Right lobe of liver (tissue), 6 donors: ENCODE measurements around the gene OSBP. TPM values are rescaled to one million over a fixed set of nuclear protein-coding genes. Genes with fewer than 3 reads are reported as not detected.

Experiments used
- ATAC-seq, 4 donors: fragments of 200-7000 bp; cut with Tn5 transposase; one replicate each; pipeline ENCODE4 v1.9.1; 2020; ENCODE audit warnings: mild to moderate bottlenecking in 4 of 4, moderate library complexity in 4 of 4
- DNase-seq, 3 donors: peaks; one replicate each; pipeline ENCODE4 v3.0.0-alpha.2; 2020
- H3K27ac ChIP-seq, 3 donors: fragments of 200-600 bp; one replicate each; pipeline ENCODE4 v1.8.0; 2022
- H3K27me3 ChIP-seq, 2 donors: fragments of 200-600 bp; one replicate each; pipeline ENCODE4 v1.8.0; 2022
- H3K36me3 ChIP-seq, 4 donors: fragments of 200-600 bp; sonication (generic) in 1 of 4; one replicate each; pipeline versions ENCODE4 v1.5.1 to v1.8.0; 2017 to 2022; ENCODE audit warnings: control low read depth in 1 of 4
- H3K4me1 ChIP-seq, 4 donors: fragments of 200-600 bp; sonication (generic) in 1 of 4; one replicate each; pipeline versions ENCODE4 v1.5.1 to v1.8.0; 2017 to 2022; ENCODE audit warnings: control low read depth in 1 of 4
- H3K4me3 ChIP-seq, 3 donors: fragments of 200-600 bp; one replicate each; pipeline ENCODE4 v1.8.0; 2022
- H3K9me3 ChIP-seq, 4 donors: fragments of 200-600 bp; sonication (generic) in 1 of 4; one replicate each; pipeline versions ENCODE4 v1.5.1 to v1.8.0; 2017 to 2022; ENCODE audit warnings: control low read depth in 1 of 4
- POLR2A ChIP-seq: fragments of 450-650 bp; IDR thresholded peaks from one replicate; pipeline ENCODE4 v1.6.1; 2017; ENCODE audit warnings: antibody characterized with exemption, mild to moderate bottlenecking
- WGBS: methylation state at CpG from one replicate; pipeline ENCODE4 v1.1.6; 2018; ENCODE audit warnings: low coverage, low lambda C conversion rate; ENCODE audit not compliant: insufficient coverage; ENCODE audit errors: missing lambda C conversion rate; 5-methylcytosine and 5-hydroxymethylcytosine counted together
- intact Hi-C, 2 donors: fragments of 100-400 bp; cut with DNase I; formaldehyde crosslinking; loops; one replicate each; pipeline versions ENCODE4 v1.11.2 to v1.14.1; 2022
- total RNA-seq, 6 experiments: library from RNA; depleted of rRNA in 2 of 6; stranded (reverse); fragments of >200 nt in 2 of 6; fragmentation: NEBNext Ultra II Directional in 3 of 6; extraction: Animal tissue kit (Norgen Biotek cat#: 25700) in 3 of 6; gene quantifications; one replicate each; pipeline versions ENCODE4 v1.1.0 to v1.2.4, GENCODE V29; 2016 to 2023
- TF ChIP-seq, protein P1 (sequence below), 4 donors: fragments of 200-600 bp in 3 of 4; fragments of 450-650 bp in 1 of 4; IDR thresholded peaks; one replicate each; pipeline versions ENCODE4 v1.5.1 to v1.8.0; 2016 to 2022; ENCODE audit warnings: antibody characterized with exemption in 4 of 4, mild to moderate bottlenecking in 2 of 4
- donor health status: DM: no; HTN: yes; CAD: no.
- donor health status: DM: no; HTN: no; CAD: no.
- donor health status: DM: no; HTN: no; CAD: no.
- donor health status: DM: no; HTN: yes; CAD: no.
- donor health status: DM: no; HTN: yes; CAD: no.

Gene OSBP
- total RNA-seq, 6 experiments from 2014 or later = 44.9 to 65.4 (median 52.4) TPM

DNA sequence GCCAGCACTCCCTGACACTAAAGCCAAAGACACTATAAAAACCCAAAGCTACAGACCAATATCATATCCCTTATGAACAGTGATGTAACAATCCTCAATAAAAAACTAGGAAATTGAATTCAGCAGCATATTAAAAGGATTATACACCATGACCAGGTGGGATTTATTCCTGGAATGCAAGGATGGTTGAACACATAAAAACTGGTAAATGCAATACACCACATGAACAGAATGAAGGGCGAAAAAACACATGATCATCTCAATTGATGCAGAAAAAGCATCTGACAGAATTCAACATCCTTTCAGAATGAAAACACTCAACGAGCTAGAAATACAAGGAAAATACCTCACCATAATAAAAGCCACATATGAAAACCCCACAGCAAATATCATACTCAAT is 31.3 kb downstream of the OSBP start:
- ATAC-seq (no peak), DNase-seq (no peak)
- H3K36me3 ChIP-seq = peaks cover 6 to 60% (median 20%) of the 10 kb centered on the region in 4 donors
- WGBS = 100% methylated on average over 2 of the region's 2 CpGs
- no peak overlapping the region for H3K27ac ChIP-seq
- H3K9me3 ChIP-seq = no peaks in the 10 kb centered on the region
- H3K27me3 ChIP-seq = no peaks in the 10 kb centered on the region
- intact Hi-C loops = no loop called here
- no peaks in the 10 kb centered on the region for H3K4me1 ChIP-seq
- H3K4me3 ChIP-seq = no peak overlapping the region
- TF ChIP-seq, protein P1, sequence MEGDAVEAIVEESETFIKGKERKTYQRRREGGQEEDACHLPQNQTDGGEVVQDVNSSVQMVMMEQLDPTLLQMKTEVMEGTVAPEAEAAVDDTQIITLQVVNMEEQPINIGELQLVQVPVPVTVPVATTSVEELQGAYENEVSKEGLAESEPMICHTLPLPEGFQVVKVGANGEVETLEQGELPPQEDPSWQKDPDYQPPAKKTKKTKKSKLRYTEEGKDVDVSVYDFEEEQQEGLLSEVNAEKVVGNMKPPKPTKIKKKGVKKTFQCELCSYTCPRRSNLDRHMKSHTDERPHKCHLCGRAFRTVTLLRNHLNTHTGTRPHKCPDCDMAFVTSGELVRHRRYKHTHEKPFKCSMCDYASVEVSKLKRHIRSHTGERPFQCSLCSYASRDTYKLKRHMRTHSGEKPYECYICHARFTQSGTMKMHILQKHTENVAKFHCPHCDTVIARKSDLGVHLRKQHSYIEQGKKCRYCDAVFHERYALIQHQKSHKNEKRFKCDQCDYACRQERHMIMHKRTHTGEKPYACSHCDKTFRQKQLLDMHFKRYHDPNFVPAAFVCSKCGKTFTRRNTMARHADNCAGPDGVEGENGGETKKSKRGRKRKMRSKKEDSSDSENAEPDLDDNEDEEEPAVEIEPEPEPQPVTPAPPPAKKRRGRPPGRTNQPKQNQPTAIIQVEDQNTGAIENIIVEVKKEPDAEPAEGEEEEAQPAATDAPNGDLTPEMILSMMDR (IDR thresholded peaks at IDR 0.05) = no peak
- TF ChIP-seq POLR2A = no peak

DNA sequence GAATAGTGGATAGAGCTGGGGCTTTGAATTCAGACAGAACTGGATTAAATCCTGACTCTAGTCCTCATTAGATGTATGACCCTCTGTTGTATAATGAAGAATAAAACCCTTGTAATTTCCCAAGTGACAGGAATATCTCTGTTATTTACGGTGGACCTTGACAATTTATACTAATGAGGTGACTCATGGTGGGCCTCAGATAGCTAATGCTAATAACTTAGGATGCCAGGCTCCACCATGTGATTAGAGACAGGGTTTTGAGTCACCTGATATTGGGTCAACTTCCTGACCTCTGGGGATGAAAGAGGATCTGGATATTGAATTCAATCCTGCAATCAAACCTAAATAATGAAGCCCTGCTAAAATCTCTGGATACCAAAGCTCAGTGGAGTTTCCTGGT is 33.6 kb downstream of the OSBP start:
- H3K4me3 ChIP-seq = no peak overlapping the region
- H3K36me3 ChIP-seq = peaks cover 6 to 61% (median 24%) of the 10 kb centered on the region in 4 donors
- no peaks in the 10 kb centered on the region for H3K4me1 ChIP-seq
- H3K27ac ChIP-seq = no peak overlapping the region
- TF ChIP-seq, protein P1 (IDR thresholded peaks at IDR 0.05) = no peak
- TF ChIP-seq POLR2A = no peak
- no peaks in the 10 kb centered on the region for H3K9me3 ChIP-seq
- ATAC-seq (no peak), DNase-seq (no peak)
- WGBS = 80% methylated on average over 1 of the region's 1 CpG
- H3K27me3 ChIP-seq = no peaks in the 10 kb centered on the region
- intact Hi-C loops = no loop called here

DNA sequence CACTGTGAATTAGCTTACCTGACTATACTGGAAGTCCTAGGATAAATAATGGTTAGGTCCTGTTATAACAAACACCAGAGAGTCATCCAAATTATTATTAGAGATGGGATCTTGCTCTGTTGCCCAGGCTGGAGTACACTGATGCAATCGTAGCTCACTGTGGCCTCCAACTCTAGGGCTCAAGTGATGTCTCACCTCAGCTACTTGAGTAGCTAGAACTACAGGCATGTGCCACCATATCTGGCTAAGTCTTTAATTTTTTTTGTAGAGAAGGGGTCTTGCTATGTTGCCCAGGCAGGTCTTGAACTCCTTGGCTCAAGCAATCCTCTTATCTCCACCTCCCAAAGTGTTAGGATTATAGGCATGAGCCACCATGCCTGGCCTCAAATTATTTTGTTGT is 37.2 kb downstream of the OSBP start:
- no peaks in the 10 kb centered on the region for H3K4me1 ChIP-seq
- WGBS = 100% methylated on average over 1 of the region's 1 CpG
- no peak for ATAC-seq
- H3K27me3 ChIP-seq = no peaks in the 10 kb centered on the region
- H3K36me3 ChIP-seq = peaks cover 6 to 66% (median 34%) of the 10 kb centered on the region in 4 donors
- TF ChIP-seq, protein P1 (IDR thresholded peaks at IDR 0.05) = no peak
- no peak for TF ChIP-seq POLR2A
- intact Hi-C loops = no loop called here
- H3K4me3 ChIP-seq = no peak overlapping the region
- H3K9me3 ChIP-seq = no peaks in the 10 kb centered on the region
- DNase-seq = no peak
- no peak overlapping the region for H3K27ac ChIP-seq

DNA sequence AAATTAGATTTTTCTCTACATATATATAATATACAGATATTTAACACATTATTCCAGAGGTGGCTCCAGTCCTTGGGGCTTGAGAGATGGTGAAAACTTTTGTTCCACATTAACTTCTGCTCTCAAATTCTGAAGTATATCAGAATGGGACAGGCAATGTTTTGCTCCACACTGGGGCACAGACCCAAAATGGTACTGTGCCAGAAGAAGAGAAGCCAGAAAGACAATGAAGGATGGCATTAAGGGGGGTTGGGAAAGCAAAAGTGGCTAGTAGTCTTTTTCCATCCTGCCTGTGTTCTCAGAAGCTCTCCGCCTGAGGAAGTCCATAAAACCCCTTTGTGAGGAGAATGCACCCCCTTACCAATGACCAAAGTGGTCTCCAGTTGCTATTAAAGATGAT is 40.1 kb downstream of the OSBP start:
- Histone ChIP-seq H3K4me3 (no peak overlapping the region), H3K9me3 (no peaks in the 10 kb centered on the region), H3K36me3 (peaks cover 6 to 54% (median 30%) of the 10 kb centered on the region in 4 donors), H3K27me3 (no peaks in the 10 kb centered on the region), H3K4me1 (no peaks in the 10 kb centered on the region), H3K27ac (no peak overlapping the region)
- 100% methylated on average over 1 of the region's 1 CpG for whole genome bisulfite sequencing
- ATAC-seq (no peak), DNase-seq (no peak)
- intact Hi-C loops = no loop called here
- TF ChIP-seq POLR2A = no peak
- TF ChIP-seq, protein P1 (IDR thresholded peaks at IDR 0.05) = no peak
